ENCODE results near the gene RABEP1. TPM values are rescaled to one million over a fixed set of nuclear protein-coding genes. Genes with fewer than 3 reads are reported as not detected.

RABEP1 gene
- total RNA-seq, 1 experiment from 2014 or later, result 71.3 TPM

GRCh38 chr17:5370411-5370810 lies 88.3 kb downstream of the RABEP1 start:
- no peaks in the 10 kb centered on the region for H3K4me1 ChIP-seq (ENCODE audit: insufficient read depth, low read length, poor library complexity, severe bottlenecking)
- H3K27ac ChIP-seq (ENCODE audit: low read depth, low read length, poor library complexity, severe bottlenecking), result no peak overlapping the region
- BruUV-seq (replicated peaks), result no TSS peak
- peaks cover 35% of the 10 kb centered on the region for H3K36me3 ChIP-seq (ENCODE audit: insufficient read depth, low read length, poor library complexity, severe bottlenecking)
- DNase-seq (ENCODE audit: low spot score), result no peak
- ChIA-PET POLR2A (ENCODE audit: low non-redundant PET) (no interaction called here), CTCF (interaction anchor here (0.6 kb wide), 1 partner anchor 12 kb away, joined by 3 read pairs; no protein-coding TSS in a partner anchor)
- no peak overlapping the region for H3K4me3 ChIP-seq (ENCODE audit: low read depth, low read length, poor library complexity, severe bottlenecking)
- intact Hi-C loops (cut with micrococcal nuclease; ENCODE audit: unreplicated experiment), result no loop called here
- no peaks in the 10 kb centered on the region for H3K9me3 ChIP-seq (ENCODE audit: low read depth, low read length, poor library complexity, severe bottlenecking)
- H3K27me3 ChIP-seq (replicated peaks; ENCODE audit: insufficient read depth, low read depth, low read length, poor library complexity), result no peaks in the 10 kb centered on the region
- TF ChIP-seq, protein P1, sequence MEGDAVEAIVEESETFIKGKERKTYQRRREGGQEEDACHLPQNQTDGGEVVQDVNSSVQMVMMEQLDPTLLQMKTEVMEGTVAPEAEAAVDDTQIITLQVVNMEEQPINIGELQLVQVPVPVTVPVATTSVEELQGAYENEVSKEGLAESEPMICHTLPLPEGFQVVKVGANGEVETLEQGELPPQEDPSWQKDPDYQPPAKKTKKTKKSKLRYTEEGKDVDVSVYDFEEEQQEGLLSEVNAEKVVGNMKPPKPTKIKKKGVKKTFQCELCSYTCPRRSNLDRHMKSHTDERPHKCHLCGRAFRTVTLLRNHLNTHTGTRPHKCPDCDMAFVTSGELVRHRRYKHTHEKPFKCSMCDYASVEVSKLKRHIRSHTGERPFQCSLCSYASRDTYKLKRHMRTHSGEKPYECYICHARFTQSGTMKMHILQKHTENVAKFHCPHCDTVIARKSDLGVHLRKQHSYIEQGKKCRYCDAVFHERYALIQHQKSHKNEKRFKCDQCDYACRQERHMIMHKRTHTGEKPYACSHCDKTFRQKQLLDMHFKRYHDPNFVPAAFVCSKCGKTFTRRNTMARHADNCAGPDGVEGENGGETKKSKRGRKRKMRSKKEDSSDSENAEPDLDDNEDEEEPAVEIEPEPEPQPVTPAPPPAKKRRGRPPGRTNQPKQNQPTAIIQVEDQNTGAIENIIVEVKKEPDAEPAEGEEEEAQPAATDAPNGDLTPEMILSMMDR (conservative IDR thresholded peaks at IDR 0.05; ENCODE audit: low read depth, low read length), result no peak
- TF ChIP-seq EZH2 (IDR thresholded peaks at IDR 0.05; ENCODE audit: borderline replicate concordance, low read depth, low read length, poor library complexity, severe bottlenecking), result no peak

DNA sequence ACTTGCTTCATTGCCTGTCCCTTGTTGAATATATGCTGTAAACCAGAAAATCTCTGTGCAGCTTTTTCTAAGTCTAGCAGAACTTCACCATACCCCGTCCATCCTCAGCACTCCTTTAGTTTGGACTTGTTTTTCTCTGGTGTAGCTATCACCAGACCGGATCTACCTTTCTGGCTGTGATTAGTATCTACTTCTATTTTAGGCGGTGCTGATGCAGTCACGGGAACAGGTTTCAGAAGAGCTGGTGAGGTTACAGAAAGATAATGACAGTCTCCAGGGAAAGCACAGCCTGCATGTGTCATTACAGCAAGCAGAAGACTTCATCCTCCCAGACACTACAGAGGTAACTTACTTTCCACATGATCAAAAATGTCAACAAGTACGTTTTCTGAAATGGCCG lies 91.0 kb downstream of the RABEP1 start:
- DNase-seq (ENCODE audit: low spot score), result no peak
- no peak overlapping the region for H3K4me3 ChIP-seq (ENCODE audit: low read depth, low read length, poor library complexity, severe bottlenecking)
- no peaks in the 10 kb centered on the region for H3K4me1 ChIP-seq (ENCODE audit: insufficient read depth, low read length, poor library complexity, severe bottlenecking)
- no peaks in the 10 kb centered on the region for H3K27me3 ChIP-seq (replicated peaks; ENCODE audit: insufficient read depth, low read depth, low read length, poor library complexity)
- intact Hi-C loops (cut with micrococcal nuclease; ENCODE audit: unreplicated experiment), result no loop called here
- no peaks in the 10 kb centered on the region for H3K9me3 ChIP-seq (ENCODE audit: low read depth, low read length, poor library complexity, severe bottlenecking)
- TF ChIP-seq, protein P1 (conservative IDR thresholded peaks at IDR 0.05; ENCODE audit: low read depth, low read length), result no peak
- TF ChIP-seq EZH2 (IDR thresholded peaks at IDR 0.05; ENCODE audit: borderline replicate concordance, low read depth, low read length, poor library complexity, severe bottlenecking), result no peak
- no peak overlapping the region for H3K27ac ChIP-seq (ENCODE audit: low read depth, low read length, poor library complexity, severe bottlenecking)
- ChIA-PET CTCF (no interaction called here), POLR2A (ENCODE audit: low non-redundant PET) (no interaction called here)
- no TSS peak for BruUV-seq (replicated peaks)
- H3K36me3 ChIP-seq (ENCODE audit: insufficient read depth, low read length, poor library complexity, severe bottlenecking), result peaks cover 57% of the 10 kb centered on the region

GRCh38 chr17:5378566-5379207 lies 96.6 kb downstream of the RABEP1 start:
- H3K27ac ChIP-seq (ENCODE audit: low read depth, low read length, poor library complexity, severe bottlenecking), result no peak overlapping the region
- no peaks in the 10 kb centered on the region for H3K9me3 ChIP-seq (ENCODE audit: low read depth, low read length, poor library complexity, severe bottlenecking)
- POLR2A ChIA-PET (ENCODE audit: low non-redundant PET), result no interaction called here
- no TSS peak for BruUV-seq (replicated peaks)
- peaks cover 69% of the 10 kb centered on the region for H3K36me3 ChIP-seq (ENCODE audit: insufficient read depth, low read length, poor library complexity, severe bottlenecking)
- no peak overlapping the region for H3K4me3 ChIP-seq (ENCODE audit: low read depth, low read length, poor library complexity, severe bottlenecking)
- intact Hi-C loops (cut with micrococcal nuclease; ENCODE audit: unreplicated experiment), result no loop called here
- no peak for DNase-seq (ENCODE audit: low spot score)
- CTCF ChIA-PET, result no interaction called here
- peaks cover 11% of the 10 kb centered on the region for H3K4me1 ChIP-seq (ENCODE audit: insufficient read depth, low read length, poor library complexity, severe bottlenecking)
- TF ChIP-seq, protein P1 (conservative IDR thresholded peaks at IDR 0.05; ENCODE audit: low read depth, low read length), result no peak
- TF ChIP-seq EZH2 (IDR thresholded peaks at IDR 0.05; ENCODE audit: borderline replicate concordance, low read depth, low read length, poor library complexity, severe bottlenecking), result no peak
- H3K27me3 ChIP-seq (replicated peaks; ENCODE audit: insufficient read depth, low read depth, low read length, poor library complexity), result no peaks in the 10 kb centered on the region

Measured in A673 (cell line).